NCI-H1417 treated with DMSO at 0.1 percent for 48 hours (cell line): Measurements from ENCODE around the gene NGB.

Experiments
- DNase-seq: peaks from one replicate; lab custom pipeline; 2025; lab: John Stamatoyannopoulos, UW

Gene NGB

DNA sequence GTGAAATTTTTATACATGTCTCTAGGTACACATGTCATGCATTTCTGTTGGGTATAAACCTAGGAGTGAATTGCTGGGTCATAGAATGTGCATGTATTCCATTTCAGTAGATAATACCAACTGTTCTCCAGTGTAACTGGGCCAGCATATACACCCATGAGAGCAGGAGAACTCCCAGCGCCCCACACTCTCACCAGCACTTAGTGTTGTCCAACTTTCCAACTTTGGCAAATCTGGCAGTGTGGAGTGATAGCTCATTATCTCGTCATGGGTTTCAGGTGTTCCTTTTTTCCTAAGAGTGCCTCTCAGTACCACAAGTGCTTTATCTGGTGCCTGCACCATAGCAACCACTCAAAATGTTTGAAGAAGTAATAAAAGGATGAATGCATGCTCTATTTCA is 40.1 kb downstream of the NGB start:
- no peak for DNase-seq

- DNase-seq: no peak
These were observed 43.0 kb downstream of the NGB start for GRCh38 chr14:77228056-77228455.

DNA sequence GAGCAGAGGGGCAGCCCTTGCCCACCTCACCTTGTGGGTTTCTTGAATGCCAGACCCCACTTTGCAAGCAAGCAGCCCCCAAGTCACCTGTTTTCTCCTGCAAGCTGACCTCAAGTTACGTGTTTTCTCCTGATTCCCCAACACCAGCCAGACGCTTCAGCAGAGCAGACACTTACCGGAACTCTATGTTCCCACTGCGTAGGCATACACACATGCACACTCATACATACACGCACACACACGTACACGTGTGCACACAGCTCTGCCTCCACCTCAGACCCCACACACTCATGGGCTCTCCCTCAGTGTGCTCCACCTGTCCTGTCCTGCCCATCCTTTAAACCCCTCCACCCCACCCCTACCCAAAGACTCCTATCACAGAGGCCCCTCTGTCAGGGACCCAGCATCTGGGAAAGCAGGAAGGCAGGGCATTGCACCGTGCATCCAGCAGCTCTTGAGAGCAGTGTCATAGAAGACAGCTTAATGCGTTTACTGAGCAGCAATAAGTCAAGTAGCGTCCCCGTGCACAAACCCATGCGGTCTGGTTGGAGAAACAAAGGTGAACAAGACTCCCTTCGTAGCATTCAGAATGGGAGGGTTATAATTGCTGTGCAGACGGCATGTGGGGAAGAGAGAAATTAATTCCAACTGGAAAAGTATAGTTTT is 45.0 kb downstream of the NGB start:
- DNase-seq: no peak

- DNase-seq: no peak
These were observed 45.8 kb downstream of the NGB start for GRCh38 chr14:77225254-77225653.

DNA sequence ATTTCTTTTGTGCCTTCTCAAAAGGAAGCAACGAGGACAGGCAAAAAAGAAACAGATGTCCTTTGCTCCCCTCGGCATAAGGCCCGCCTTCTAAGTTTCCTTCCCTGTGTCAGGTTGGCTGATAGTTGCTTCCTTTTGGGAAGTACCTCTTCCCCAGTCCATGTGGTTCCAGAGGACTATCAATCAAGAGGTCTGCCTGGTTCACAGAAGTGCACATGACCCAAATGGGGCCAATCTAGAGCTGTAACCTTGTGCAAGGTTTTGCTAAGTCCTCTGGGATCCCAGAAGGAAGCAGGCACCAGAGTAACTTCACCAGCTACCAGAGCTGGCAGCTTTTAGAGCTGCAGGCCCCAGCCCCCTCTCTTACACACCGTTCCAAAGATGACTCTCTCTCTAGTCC is 46.8 kb downstream of the NGB start:
- no peak for DNase-seq

- DNase-seq: no peak
These were observed 48.3 kb downstream of the NGB start for GRCh38 chr14:77222546-77223225.

DNA sequence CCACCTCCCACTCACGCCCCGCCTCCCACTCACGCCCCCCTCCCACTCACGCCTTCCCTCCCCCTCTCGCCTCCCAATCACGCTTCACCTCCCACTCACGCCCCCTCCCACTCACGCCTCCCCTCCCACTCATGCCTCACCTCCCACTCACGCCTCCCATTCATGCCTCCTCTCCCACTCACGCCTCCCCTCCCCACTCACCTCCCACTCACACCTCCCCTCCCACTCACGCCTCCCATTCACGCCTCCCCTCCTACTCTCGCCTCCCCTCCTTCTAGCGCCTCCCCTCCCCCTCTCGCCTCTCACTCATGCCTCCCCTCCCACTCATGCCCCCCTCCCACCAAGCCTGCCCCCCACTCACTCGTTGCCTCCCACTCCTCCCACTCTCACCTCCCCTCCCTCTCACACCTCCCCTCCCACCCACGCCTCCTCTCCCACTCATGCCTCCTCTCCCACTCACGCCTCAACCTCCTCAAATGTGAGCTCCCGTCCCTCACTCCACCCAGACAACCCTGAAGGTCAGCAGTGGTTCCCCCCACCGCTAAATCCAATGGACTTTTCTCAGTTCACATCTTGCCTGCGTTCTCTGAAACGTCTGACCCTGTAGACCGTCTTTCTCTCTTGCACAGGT is 49.6 kb downstream of the NGB start:
- no peak for DNase-seq

GRCh38 chr14:77220246-77221017 is 50.6 kb downstream of the NGB start:
- no peak for DNase-seq

DNA sequence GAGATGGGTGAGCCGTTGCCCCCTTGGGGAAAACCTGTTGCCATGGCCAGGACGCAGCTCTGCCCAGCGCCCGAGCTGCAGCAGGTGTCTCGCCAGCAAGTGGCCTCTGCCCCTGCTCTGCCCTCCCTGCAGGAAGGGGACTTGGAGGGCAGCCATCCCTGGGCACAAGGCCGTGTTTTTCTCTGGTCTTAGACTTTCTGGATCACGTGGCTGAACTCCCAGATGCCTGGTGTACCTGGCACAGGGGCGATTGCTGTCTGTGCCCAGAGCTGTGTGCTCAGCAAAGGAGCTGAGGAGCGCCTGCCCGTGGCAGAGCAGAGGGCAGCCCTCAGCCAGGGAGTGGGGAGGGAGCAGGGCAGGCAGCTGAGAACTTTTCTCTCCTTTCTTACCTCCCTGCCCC is 51.4 kb downstream of the NGB start:
- DNase-seq: no peak

GRCh38 chr14:77217551-77217950 is 53.5 kb downstream of the NGB start:
- no peak for DNase-seq
